Prostate gland (tissue), 2 donors: ENCODE measurements around the gene RTRAF. TPM values are rescaled to one million over a fixed set of nuclear protein-coding genes. Genes with fewer than 3 reads are reported as not detected.

Experiments used
- DNase-seq: peaks from one replicate; pipeline ENCODE4 v3.0.0-alpha.2; 2019; ENCODE audit warnings: low spot score
- H3K27ac ChIP-seq, 2 donors: fragments of 200-600 bp; sonication (generic); 2 replicates each; pipeline ENCODE4 v1.5.1; 2017 to 2019
- H3K27me3 ChIP-seq: fragments of 200-600 bp; sonication (generic); replicated peaks from 2 replicates; pipeline ENCODE4 v1.5.1; 2019; ENCODE audit not compliant: insufficient read depth
- H3K36me3 ChIP-seq, 2 donors: fragments of 200-600 bp; sonication (generic); 1 replicate in 1 of 2; 2 replicates in 1 of 2; pipeline versions ENCODE4 v1.5.1 to v1.8.1; 2017 to 2019
- H3K4me1 ChIP-seq: fragments of 200-600 bp; sonication (generic); replicated peaks from 2 replicates; pipeline ENCODE4 v1.5.1; 2019
- H3K4me3 ChIP-seq, 2 donors: fragments of 200-600 bp; sonication (generic); 2 replicates each; pipeline ENCODE4 v1.5.1; 2017 to 2019
- H3K9me3 ChIP-seq: fragments of 200-600 bp; sonication (generic); 2 replicates; pipeline ENCODE4 v1.5.1; 2017
- CTCF ChIP-seq, 4 experiments: fragments of 200-600 bp in 2 of 4; fragments of 450-650 bp in 2 of 4; sonication (generic) in 2 of 4; IDR thresholded peaks; 1 replicate in 3 of 4; 2 replicates in 1 of 4; pipeline ENCODE4 v1.5.1; 2016 to 2019; ENCODE audit warnings: antibody characterized with exemption in 4 of 4, mild to moderate bottlenecking in 2 of 4, moderate library complexity in 2 of 4
- POLR2A ChIP-seq: fragments of 450-650 bp; IDR thresholded peaks from one replicate; pipeline ENCODE4 v1.6.1; 2016; ENCODE audit warnings: antibody characterized with exemption, mild to moderate bottlenecking
- POLR2AphosphoS5 ChIP-seq: sonication (generic); formaldehyde crosslinking; IDR thresholded peaks from one replicate; pipeline ENCODE4 v1.6.1; 2017; ENCODE audit warnings: antibody characterized with exemption
- WGBS: methylation state at CpG from one replicate; pipeline ENCODE4 v1.1.5; 2018; 5-methylcytosine and 5-hydroxymethylcytosine counted together
- intact Hi-C: fragments of 100-400 bp; cut with DNase I; formaldehyde crosslinking; loops from one replicate; pipeline ENCODE4 v1.14.2; 2022
- total RNA-seq, 2 donors: library from RNA; depleted of rRNA; stranded (reverse); fragments of >200 nt; gene quantifications; one replicate each; pipeline ENCODE4 v1.1.0, GENCODE V29; 2016

RTRAF gene
- total RNA-seq, 2 donors from 2014 or later = 62.6 to 105 TPM

GRCh38 chr14:52020161-52020714 lies 30.9 kb downstream of the RTRAF start:
- 48% methylated on average over 5 of the region's 5 CpGs for WGBS
- no peak for TF ChIP-seq POLR2A
- TF ChIP-seq CTCF (IDR thresholded peaks at IDR 0.05) = no peak
- no peak for TF ChIP-seq POLR2AphosphoS5
- H3K4me3 ChIP-seq = no peak overlapping the region
- H3K27me3 ChIP-seq = no peaks in the 10 kb centered on the region
- no peaks in the 10 kb centered on the region for H3K36me3 ChIP-seq
- H3K9me3 ChIP-seq = no peaks in the 10 kb centered on the region
- H3K27ac ChIP-seq = no peak overlapping the region
- DNase-seq = no peak
- H3K4me1 ChIP-seq = no peaks in the 10 kb centered on the region
- intact Hi-C loops = no loop called here

- DNase-seq = no peak
- Histone ChIP-seq H3K27me3 (no peaks in the 10 kb centered on the region), H3K27ac (no peak overlapping the region), H3K9me3 (no peaks in the 10 kb centered on the region), H3K4me3 (no peak overlapping the region), H3K4me1 (no peaks in the 10 kb centered on the region), H3K36me3 (no peaks in the 10 kb centered on the region)
- intact Hi-C loops = no loop called here
- WGBS = 62% methylated on average over 7 of the region's 7 CpGs
- TF ChIP-seq POLR2AphosphoS5 (no peak), POLR2A (no peak), CTCF (IDR thresholded peaks at IDR 0.05) (no peak)
Measured at GRCh38 chr14:52020866-52021717, 31.7 kb downstream of the RTRAF start.

GRCh38 chr14:52021957-52022600 lies 32.7 kb downstream of the RTRAF start:
- no peaks in the 10 kb centered on the region for H3K27me3 ChIP-seq
- H3K9me3 ChIP-seq = no peaks in the 10 kb centered on the region
- intact Hi-C loops = no loop called here
- H3K4me3 ChIP-seq = no peak overlapping the region
- no peak for DNase-seq
- no peaks in the 10 kb centered on the region for H3K4me1 ChIP-seq
- H3K36me3 ChIP-seq = no peaks in the 10 kb centered on the region
- no peak overlapping the region for H3K27ac ChIP-seq
- 58% methylated on average over 6 of the region's 6 CpGs for WGBS
- TF ChIP-seq CTCF (IDR thresholded peaks at IDR 0.05) = no peak
- TF ChIP-seq POLR2AphosphoS5 = no peak
- TF ChIP-seq POLR2A = no peak

GRCh38 chr14:52023518-52023917 lies 34.2 kb downstream of the RTRAF start:
- H3K4me3 ChIP-seq = no peak overlapping the region
- intact Hi-C loops = no loop called here
- no peaks in the 10 kb centered on the region for H3K36me3 ChIP-seq
- no peak for DNase-seq
- no peaks in the 10 kb centered on the region for H3K4me1 ChIP-seq
- H3K27ac ChIP-seq = no peak overlapping the region
- H3K9me3 ChIP-seq = no peaks in the 10 kb centered on the region
- WGBS = 25% methylated on average over 1 of the region's 1 CpG
- no peaks in the 10 kb centered on the region for H3K27me3 ChIP-seq
- TF ChIP-seq POLR2A (no peak), CTCF (IDR thresholded peaks at IDR 0.05) (no peak), POLR2AphosphoS5 (no peak)
